Measurements from ENCODE around the gene HSD17B4. TPM values are rescaled to one million over a fixed set of nuclear protein-coding genes. Genes with fewer than 3 reads are reported as not detected.
"Not testable (repeated sequence)": the region's sequence is repeated elsewhere in the genome, so short reads cannot be mapped to it uniquely, and the experiment has no call there.

The HSD17B4 gene
- total RNA-seq, 1 donor from 2014 or later: 160 TPM

- Mint-ChIP-seq H3K27ac (ENCODE audit: unreplicated experiment) (no peak overlapping the region), H3K9me3 (ENCODE audit: unreplicated experiment) (no peaks in the 10 kb centered on the region), H3K4me1 (ENCODE audit: unreplicated experiment) (peaks cover 3% of the 10 kb centered on the region), H3K4me3 (ENCODE audit: unreplicated experiment) (no peak overlapping the region), H3K27me3 (ENCODE audit: unreplicated experiment) (no peaks in the 10 kb centered on the region), H3K36me3 (ENCODE audit: low read depth, unreplicated experiment) (no peaks in the 10 kb centered on the region)
- no peak for DNase-seq (ENCODE audit: low spot score)
- no peak for TF ChIP-seq CTCF (IDR thresholded peaks at IDR 0.05; ENCODE audit: unreplicated experiment)
Observed at GRCh38 chr5:119476341-119476740, 24.0 kb downstream of the HSD17B4 start.

- Mint-ChIP-seq H3K27ac (ENCODE audit: unreplicated experiment) (no peak overlapping the region), H3K9me3 (ENCODE audit: unreplicated experiment) (no peaks in the 10 kb centered on the region), H3K27me3 (ENCODE audit: unreplicated experiment) (no peaks in the 10 kb centered on the region), H3K4me1 (ENCODE audit: unreplicated experiment) (peaks cover 18% of the 10 kb centered on the region), H3K36me3 (ENCODE audit: low read depth, unreplicated experiment) (no peaks in the 10 kb centered on the region), H3K4me3 (ENCODE audit: unreplicated experiment) (no peak overlapping the region)
- no peak for TF ChIP-seq CTCF (IDR thresholded peaks at IDR 0.05; ENCODE audit: unreplicated experiment)
- DNase-seq (ENCODE audit: low spot score): no peak
Observed at GRCh38 chr5:119478781-119479180, 26.5 kb downstream of the HSD17B4 start.

GRCh38 chr5:119480629-119481028, 28.3 kb downstream of the HSD17B4 start:
- not testable (repeated sequence) for DNase-seq (ENCODE audit: low spot score); H3K9me3 Mint-ChIP-seq (ENCODE audit: unreplicated experiment); H3K4me3 Mint-ChIP-seq (ENCODE audit: unreplicated experiment); H3K27me3 Mint-ChIP-seq (ENCODE audit: unreplicated experiment); H3K27ac Mint-ChIP-seq (ENCODE audit: unreplicated experiment); H3K36me3 Mint-ChIP-seq (ENCODE audit: low read depth, unreplicated experiment)
- H3K4me1 Mint-ChIP-seq (ENCODE audit: unreplicated experiment): peaks cover 18% of the 10 kb centered on the region

GRCh38 chr5:119483155-119483554, 30.9 kb downstream of the HSD17B4 start:
- Mint-ChIP-seq H3K9me3 (ENCODE audit: unreplicated experiment) (no peaks in the 10 kb centered on the region), H3K27me3 (ENCODE audit: unreplicated experiment) (no peaks in the 10 kb centered on the region), H3K27ac (ENCODE audit: unreplicated experiment) (peak overlapping the region; percentile 21), H3K36me3 (ENCODE audit: low read depth, unreplicated experiment) (no peaks in the 10 kb centered on the region), H3K4me3 (ENCODE audit: unreplicated experiment) (no peak overlapping the region), H3K4me1 (ENCODE audit: unreplicated experiment) (peaks cover 18% of the 10 kb centered on the region)
- no peak for DNase-seq (ENCODE audit: low spot score)
- no peak for TF ChIP-seq CTCF (IDR thresholded peaks at IDR 0.05; ENCODE audit: unreplicated experiment)

- Mint-ChIP-seq H3K4me1 (ENCODE audit: unreplicated experiment) (peaks cover 18% of the 10 kb centered on the region), H3K27ac (ENCODE audit: unreplicated experiment) (no peak overlapping the region), H3K27me3 (ENCODE audit: unreplicated experiment) (no peaks in the 10 kb centered on the region), H3K4me3 (ENCODE audit: unreplicated experiment) (no peak overlapping the region), H3K36me3 (ENCODE audit: low read depth, unreplicated experiment) (no peaks in the 10 kb centered on the region), H3K9me3 (ENCODE audit: unreplicated experiment) (no peaks in the 10 kb centered on the region)
- no peak for TF ChIP-seq CTCF (IDR thresholded peaks at IDR 0.05; ENCODE audit: unreplicated experiment)
- no peak for DNase-seq (ENCODE audit: low spot score)
Observed at GRCh38 chr5:119484884-119485283, 32.6 kb downstream of the HSD17B4 start.

Data from endothelial cell (in vitro differentiated cells).